WTC11 (cell line): Measurements from ENCODE around the gene DDAH2.

ENCODE experiments used
- ARID4B ChIP-seq: sonication (generic); formaldehyde crosslinking; IDR thresholded peaks from 2 replicates; pipeline ENCODE4 v1.8.0; 2023; ENCODE audit warnings: missing genetic modification reagents, mild to moderate bottlenecking, borderline replicate concordance
- CBFB ChIP-seq: sonication (generic); formaldehyde crosslinking; IDR thresholded peaks from 2 replicates; pipeline ENCODE4 v1.8.1; 2022; ENCODE audit warnings: mild to moderate bottlenecking, low read depth, missing genetic modification reagents
- CTCF ChIP-seq: fragments of 200-600 bp; IDR thresholded peaks from 2 replicates; pipeline ENCODE4 v1.8.0; 2022; ENCODE audit warnings: antibody characterized with exemption
- ELF4 ChIP-seq: sonication (generic); formaldehyde crosslinking; IDR thresholded peaks from 2 replicates; pipeline ENCODE4 v1.8.1; 2022; ENCODE audit warnings: low read depth, mild to moderate bottlenecking, moderate library complexity, missing genetic modification reagents
- KAT7 ChIP-seq: sonication (generic); formaldehyde crosslinking; IDR thresholded peaks from 2 replicates; pipeline ENCODE4 v1.8.1; 2023; ENCODE audit warnings: missing genetic modification reagents, mild to moderate bottlenecking, borderline replicate concordance
- MAX ChIP-seq: sonication (generic); formaldehyde crosslinking; IDR thresholded peaks from 2 replicates; pipeline ENCODE4 v1.8.0; 2022; ENCODE audit warnings: mild to moderate bottlenecking, missing genetic modification reagents
- NR2C2 ChIP-seq: sonication (generic); formaldehyde crosslinking; IDR thresholded peaks from 2 replicates; pipeline ENCODE4 v1.8.0; 2022; ENCODE audit warnings: mild to moderate bottlenecking, missing genetic modification reagents
- TEAD1 ChIP-seq: sonication (generic); formaldehyde crosslinking; IDR thresholded peaks from 2 replicates; pipeline ENCODE4 v1.8.0; 2022; ENCODE audit warnings: mild to moderate bottlenecking, missing genetic modification reagents
- ZBTB21 ChIP-seq: sonication (generic); formaldehyde crosslinking; IDR thresholded peaks from 2 replicates; pipeline ENCODE4 v1.8.1; 2023; ENCODE audit warnings: mild to moderate bottlenecking, missing genetic modification reagents, borderline replicate concordance
- TF ChIP-seq, protein P1 (sequence below): sonication (generic); formaldehyde crosslinking; IDR thresholded peaks from 2 replicates; pipeline ENCODE4 v1.8.1; 2023; ENCODE audit warnings: mild to moderate bottlenecking, missing genetic modification reagents, borderline replicate concordance

DNA sequence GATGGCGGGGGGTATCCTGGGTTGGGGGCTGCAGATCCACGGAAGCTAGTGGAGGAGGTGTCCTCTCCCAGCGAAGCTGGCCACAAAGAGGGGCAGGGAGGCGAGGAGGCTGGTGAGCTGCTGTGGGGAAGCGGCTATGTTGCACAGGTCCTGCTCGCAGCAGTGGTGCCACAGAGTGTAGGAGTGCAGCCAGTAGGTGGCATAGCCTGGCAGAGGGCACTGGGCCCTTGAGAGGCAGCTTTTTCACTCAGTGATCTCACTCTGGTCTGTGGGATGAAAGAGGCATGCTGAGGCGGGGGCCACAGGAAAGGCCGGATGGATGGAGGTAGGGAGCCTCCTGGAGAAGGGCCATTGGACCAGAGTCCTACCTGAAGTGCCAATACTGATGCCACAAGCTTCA is 16.8 kb downstream of the DDAH2 start:
- TF ChIP-seq CBFB (CRISPR knock-in tag), result no peak
- TF ChIP-seq CTCF, result no peak
- no peak for TF ChIP-seq ZBTB21
- no peak for TF ChIP-seq KAT7
- no peak for TF ChIP-seq ELF4 (CRISPR knock-in tag)
- no peak for TF ChIP-seq TEAD1 (CRISPR knock-in tag)
- no peak for TF ChIP-seq NR2C2 (CRISPR knock-in tag)
- TF ChIP-seq, protein P1, sequence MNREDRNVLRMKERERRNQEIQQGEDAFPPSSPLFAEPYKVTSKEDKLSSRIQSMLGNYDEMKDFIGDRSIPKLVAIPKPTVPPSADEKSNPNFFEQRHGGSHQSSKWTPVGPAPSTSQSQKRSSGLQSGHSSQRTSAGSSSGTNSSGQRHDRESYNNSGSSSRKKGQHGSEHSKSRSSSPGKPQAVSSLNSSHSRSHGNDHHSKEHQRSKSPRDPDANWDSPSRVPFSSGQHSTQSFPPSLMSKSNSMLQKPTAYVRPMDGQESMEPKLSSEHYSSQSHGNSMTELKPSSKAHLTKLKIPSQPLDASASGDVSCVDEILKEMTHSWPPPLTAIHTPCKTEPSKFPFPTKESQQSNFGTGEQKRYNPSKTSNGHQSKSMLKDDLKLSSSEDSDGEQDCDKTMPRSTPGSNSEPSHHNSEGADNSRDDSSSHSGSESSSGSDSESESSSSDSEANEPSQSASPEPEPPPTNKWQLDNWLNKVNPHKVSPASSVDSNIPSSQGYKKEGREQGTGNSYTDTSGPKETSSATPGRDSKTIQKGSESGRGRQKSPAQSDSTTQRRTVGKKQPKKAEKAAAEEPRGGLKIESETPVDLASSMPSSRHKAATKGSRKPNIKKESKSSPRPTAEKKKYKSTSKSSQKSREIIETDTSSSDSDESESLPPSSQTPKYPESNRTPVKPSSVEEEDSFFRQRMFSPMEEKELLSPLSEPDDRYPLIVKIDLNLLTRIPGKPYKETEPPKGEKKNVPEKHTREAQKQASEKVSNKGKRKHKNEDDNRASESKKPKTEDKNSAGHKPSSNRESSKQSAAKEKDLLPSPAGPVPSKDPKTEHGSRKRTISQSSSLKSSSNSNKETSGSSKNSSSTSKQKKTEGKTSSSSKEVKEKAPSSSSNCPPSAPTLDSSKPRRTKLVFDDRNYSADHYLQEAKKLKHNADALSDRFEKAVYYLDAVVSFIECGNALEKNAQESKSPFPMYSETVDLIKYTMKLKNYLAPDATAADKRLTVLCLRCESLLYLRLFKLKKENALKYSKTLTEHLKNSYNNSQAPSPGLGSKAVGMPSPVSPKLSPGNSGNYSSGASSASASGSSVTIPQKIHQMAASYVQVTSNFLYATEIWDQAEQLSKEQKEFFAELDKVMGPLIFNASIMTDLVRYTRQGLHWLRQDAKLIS, result no peak
- TF ChIP-seq MAX (CRISPR knock-in tag), result no peak
- no peak for TF ChIP-seq ARID4B (CRISPR knock-in tag)
